HG03108 (cell line): Measurements from ENCODE around the gene MDH2.
"Not testable (repeated sequence)": the region's sequence is repeated elsewhere in the genome, so short reads cannot be mapped to it uniquely, and the experiment has no call there.

Experiments used
- ATAC-seq: cut with Tn5 transposase; IDR thresholded peaks from one replicate; pipeline ENCODE4 v1.9.1; 2021; ENCODE audit warnings: moderate library complexity; ENCODE audit not compliant: unreplicated experiment

The MDH2 gene

GRCh38 chr7:76106893-76107292, 59.0 kb downstream of the MDH2 start:
- ATAC-seq, result no peak

GRCh38 chr7:76108540-76109233, 60.8 kb downstream of the MDH2 start:
- ATAC-seq, result no peak

GRCh38 chr7:76113042-76113630, 65.2 kb downstream of the MDH2 start:
- ATAC-seq, result not testable (repeated sequence)

DNA sequence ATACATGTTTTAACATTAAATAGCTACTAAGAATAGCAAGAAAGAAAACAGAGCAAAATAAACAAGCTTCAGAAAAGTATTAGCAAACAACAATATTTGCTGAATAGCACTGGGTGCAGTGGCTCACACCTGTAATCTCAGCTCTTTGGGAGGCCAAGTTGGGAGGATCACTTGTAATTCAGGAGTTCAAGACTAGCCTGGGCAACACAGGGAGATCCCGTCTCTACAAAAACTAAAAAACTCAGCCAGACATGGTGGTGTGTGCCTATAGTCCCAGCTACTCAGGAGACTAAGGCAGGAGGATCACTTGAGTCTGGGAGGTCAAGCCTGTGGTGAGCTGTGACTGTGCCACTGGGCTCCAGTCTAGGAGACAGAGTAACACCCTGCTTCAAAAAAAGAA, 66.8 kb downstream of the MDH2 start:
- not testable (repeated sequence) for ATAC-seq
